Smooth muscle cell (in vitro differentiated cells): ENCODE results near the gene TMEM233. TPM values are rescaled to one million over a fixed set of nuclear protein-coding genes. Genes with fewer than 3 reads are reported as not detected.
"Not testable (repeated sequence)": the region's sequence is repeated elsewhere in the genome, so short reads cannot be mapped to it uniquely, and the experiment has no call there.

Source experiments
- DNase-seq: peaks from one replicate; lab custom pipeline; 2025; ENCODE audit not compliant: unreplicated experiment; lab: John Stamatoyannopoulos, UW
- H2AFZ ChIP-seq: fragments of 200-600 bp; sonication (generic); 2 replicates; pipeline ENCODE4 v1.6.0; 2016; ENCODE audit warnings: antibody characterized with exemption, low read depth, mild to moderate bottlenecking
- H3F3A ChIP-seq: fragments of 200-600 bp; sonication (generic); 2 replicates; pipeline ENCODE4 v1.6.0; 2017; ENCODE audit warnings: antibody characterized with exemption, low read depth
- H3K27ac ChIP-seq: fragments of 200-600 bp; sonication (generic); 2 replicates; pipeline ENCODE4 v1.5.1; 2016; ENCODE audit warnings: low read depth, mild to moderate bottlenecking
- H3K27me3 ChIP-seq: fragments of 200-600 bp; sonication (generic); 2 replicates; pipeline ENCODE4 v1.6.1; 2016; ENCODE audit warnings: low read depth, mild to moderate bottlenecking
- H3K36me3 ChIP-seq: fragments of 200-600 bp; sonication (generic); 2 replicates; pipeline ENCODE4 v1.5.1; 2016; ENCODE audit warnings: low read depth
- H3K4me1 ChIP-seq: fragments of 200-600 bp; sonication (generic); 2 replicates; pipeline ENCODE4 v1.5.1; 2016; ENCODE audit warnings: low read depth
- H3K4me2 ChIP-seq: fragments of 200-600 bp; sonication (generic); 2 replicates; pipeline ENCODE4 v1.6.0; 2016; ENCODE audit warnings: mild to moderate bottlenecking
- H3K4me3 ChIP-seq: fragments of 200-600 bp; sonication (generic); 2 replicates; pipeline ENCODE4 v1.5.1; 2016; ENCODE audit warnings: mild to moderate bottlenecking
- H3K79me2 ChIP-seq: fragments of 200-600 bp; sonication (generic); 2 replicates; pipeline ENCODE4 v1.6.0; 2016; ENCODE audit warnings: low read depth, mild to moderate bottlenecking
- H3K9ac ChIP-seq: fragments of 200-600 bp; sonication (generic); 2 replicates; pipeline ENCODE4 v1.6.0; 2016; ENCODE audit warnings: low read depth
- H3K9me3 ChIP-seq: fragments of 200-600 bp; sonication (generic); replicated peaks from 2 replicates; pipeline ENCODE4 v1.5.1; 2016; ENCODE audit warnings: low read depth
- H4K20me1 ChIP-seq: fragments of 200-600 bp; sonication (generic); 2 replicates; pipeline ENCODE4 v1.6.0; 2016; ENCODE audit warnings: low read depth
- WGBS: methylation state at CpG from one replicate; pipeline ENCODE4 v1.1.7; 2016; ENCODE audit warnings: low lambda C conversion rate; 5-methylcytosine and 5-hydroxymethylcytosine counted together
- polyA plus RNA-seq: library from polyadenylated mRNA; unstranded; fragments of >200 nt; fragmentation: Nextera tagmentation; extraction: Ambion mirVana; gene quantifications from 2 replicates; pipeline ENCODE4 v1.2.1, GENCODE V29; 2016
- total RNA-seq: library from RNA; depleted of rRNA; stranded (reverse); fragments of >200 nt; gene quantifications from 2 replicates; pipeline ENCODE4 v1.2.3, GENCODE V29; 2014
- TF ChIP-seq, protein P1 (sequence below): fragments of 200-600 bp; sonication (generic); IDR thresholded peaks from 2 replicates; pipeline ENCODE4 v1.5.1; 2017; ENCODE audit warnings: borderline replicate concordance, mild to moderate bottlenecking, antibody characterized with exemption; ENCODE audit not compliant: insufficient read depth, poor library complexity, severe bottlenecking

Gene TMEM233
- total and polyA plus RNA-seq, 2 experiments from 2014 or later, result not detected

DNA sequence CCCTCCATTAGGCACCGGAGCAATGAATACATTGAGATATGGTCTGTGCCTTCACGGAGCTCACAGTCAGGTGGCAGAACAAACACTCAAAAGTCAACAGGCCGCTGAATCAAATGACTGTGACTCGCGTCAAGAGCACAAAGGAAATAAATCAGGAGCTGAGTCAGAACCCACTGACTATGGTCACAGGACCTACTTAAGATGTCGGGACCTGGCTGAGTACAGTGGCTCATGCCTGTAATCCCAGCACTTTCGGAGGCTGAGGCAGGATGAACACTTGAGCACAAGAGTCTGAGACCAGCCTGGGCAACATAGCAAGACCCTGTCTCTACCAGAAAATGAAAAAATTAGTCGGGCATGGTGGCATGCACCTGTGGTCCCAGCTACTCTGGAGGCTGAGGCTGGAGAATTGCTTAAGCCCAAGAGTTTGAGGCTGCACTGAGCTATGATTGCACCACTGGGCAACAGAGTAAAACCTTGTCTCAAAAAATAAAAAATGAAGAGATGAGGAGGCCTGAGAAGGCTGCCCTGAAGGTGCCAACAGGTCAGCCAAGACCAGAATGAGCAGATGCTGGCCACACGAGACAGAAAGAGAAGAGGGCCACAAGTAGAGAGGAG, 19.9 kb downstream of the TMEM233 start:
- H3K9me3 ChIP-seq, result no peaks in the 10 kb centered on the region
- H3K4me3 ChIP-seq, result no peak overlapping the region
- no peaks in the 10 kb centered on the region for H3K36me3 ChIP-seq
- H3K9ac ChIP-seq, result no peak overlapping the region
- no peaks in the 10 kb centered on the region for H3F3A ChIP-seq
- H2AFZ ChIP-seq, result no peak overlapping the region
- no peaks in the 10 kb centered on the region for H3K27me3 ChIP-seq
- H3K4me1 ChIP-seq, result no peaks in the 10 kb centered on the region
- H3K27ac ChIP-seq, result no peak overlapping the region
- no peak for DNase-seq
- 84% methylated on average over 9 of the region's 9 CpGs for WGBS
- no peaks in the 10 kb centered on the region for H4K20me1 ChIP-seq
- H3K4me2 ChIP-seq, result no peak overlapping the region
- TF ChIP-seq, protein P1, sequence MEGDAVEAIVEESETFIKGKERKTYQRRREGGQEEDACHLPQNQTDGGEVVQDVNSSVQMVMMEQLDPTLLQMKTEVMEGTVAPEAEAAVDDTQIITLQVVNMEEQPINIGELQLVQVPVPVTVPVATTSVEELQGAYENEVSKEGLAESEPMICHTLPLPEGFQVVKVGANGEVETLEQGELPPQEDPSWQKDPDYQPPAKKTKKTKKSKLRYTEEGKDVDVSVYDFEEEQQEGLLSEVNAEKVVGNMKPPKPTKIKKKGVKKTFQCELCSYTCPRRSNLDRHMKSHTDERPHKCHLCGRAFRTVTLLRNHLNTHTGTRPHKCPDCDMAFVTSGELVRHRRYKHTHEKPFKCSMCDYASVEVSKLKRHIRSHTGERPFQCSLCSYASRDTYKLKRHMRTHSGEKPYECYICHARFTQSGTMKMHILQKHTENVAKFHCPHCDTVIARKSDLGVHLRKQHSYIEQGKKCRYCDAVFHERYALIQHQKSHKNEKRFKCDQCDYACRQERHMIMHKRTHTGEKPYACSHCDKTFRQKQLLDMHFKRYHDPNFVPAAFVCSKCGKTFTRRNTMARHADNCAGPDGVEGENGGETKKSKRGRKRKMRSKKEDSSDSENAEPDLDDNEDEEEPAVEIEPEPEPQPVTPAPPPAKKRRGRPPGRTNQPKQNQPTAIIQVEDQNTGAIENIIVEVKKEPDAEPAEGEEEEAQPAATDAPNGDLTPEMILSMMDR, result no peak
- H3K79me2 ChIP-seq, result no peaks in the 10 kb centered on the region

DNA sequence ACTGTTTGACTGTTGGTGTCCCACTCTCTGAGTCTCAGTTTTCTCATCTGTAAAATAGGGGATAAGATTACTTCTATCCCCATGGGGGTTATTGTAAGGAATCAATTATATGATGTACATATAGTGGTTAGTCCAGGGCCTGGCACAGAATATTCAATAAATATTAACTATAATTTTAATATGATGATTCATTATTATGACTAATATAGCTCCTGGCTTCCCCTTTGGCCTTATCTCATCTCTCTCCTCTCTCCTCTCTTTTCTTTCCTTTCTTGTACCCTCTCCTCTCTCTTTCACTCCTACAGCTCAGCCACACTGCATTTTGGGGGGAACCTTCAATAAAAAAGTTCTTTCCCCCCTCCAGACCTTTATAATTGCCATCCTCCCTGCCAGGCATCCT, 21.1 kb downstream of the TMEM233 start:
- TF ChIP-seq, protein P1, result no peak
- no peak overlapping the region for H3K27ac ChIP-seq
- H3K9me3 ChIP-seq, result no peaks in the 10 kb centered on the region
- H4K20me1 ChIP-seq, result no peaks in the 10 kb centered on the region
- H3K36me3 ChIP-seq, result no peaks in the 10 kb centered on the region
- H3F3A ChIP-seq, result no peaks in the 10 kb centered on the region
- H3K27me3 ChIP-seq, result no peaks in the 10 kb centered on the region
- H2AFZ ChIP-seq, result no peak overlapping the region
- H3K4me3 ChIP-seq, result no peak overlapping the region
- H3K79me2 ChIP-seq, result no peaks in the 10 kb centered on the region
- no peak for DNase-seq
- H3K4me2 ChIP-seq, result no peak overlapping the region
- H3K4me1 ChIP-seq, result no peaks in the 10 kb centered on the region
- no peak overlapping the region for H3K9ac ChIP-seq

DNA sequence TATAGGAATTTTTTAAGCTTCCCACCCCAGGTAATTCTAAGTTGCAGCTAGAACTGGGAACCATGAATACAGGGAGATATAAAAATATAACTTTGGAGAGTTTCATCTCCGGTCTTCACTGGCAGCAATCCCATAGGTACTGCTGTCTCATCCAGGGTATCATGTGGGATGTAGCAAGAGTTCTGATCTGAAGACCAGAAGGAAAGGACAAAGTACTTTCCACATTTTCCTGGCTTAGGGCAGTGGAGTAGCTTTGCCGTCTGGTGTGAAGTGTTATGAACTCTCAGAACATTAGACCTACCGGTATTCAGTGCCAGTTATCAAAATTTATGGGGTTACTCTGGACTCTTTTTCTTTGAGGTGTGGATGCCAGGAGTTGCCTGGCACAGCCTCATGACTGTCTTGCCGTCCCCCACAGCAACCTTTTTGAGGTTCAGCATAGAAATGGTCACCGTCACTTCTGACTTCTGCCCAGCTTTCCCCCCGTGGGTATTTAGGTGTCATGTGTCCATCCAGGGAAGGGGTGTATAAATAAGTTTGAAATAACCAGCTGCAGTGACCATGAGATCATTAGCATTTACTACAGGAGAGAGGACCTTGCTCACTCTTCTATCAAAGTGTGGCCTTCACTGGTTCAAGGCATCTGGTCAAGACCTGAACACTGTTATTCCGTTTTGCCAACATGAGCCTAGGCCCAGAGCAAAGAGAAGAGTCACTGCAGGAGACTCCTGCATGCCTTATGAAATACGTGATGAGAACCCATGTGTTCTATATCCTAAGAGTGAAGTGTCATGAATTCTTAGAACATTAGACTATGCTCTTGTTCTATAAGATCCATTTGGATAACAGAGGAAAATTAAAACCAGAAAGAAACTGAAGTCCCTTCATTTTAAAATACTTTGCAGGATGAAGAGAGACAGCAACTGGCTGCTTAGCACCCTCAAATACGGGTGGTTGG, 22.2 kb downstream of the TMEM233 start:
- Histone ChIP-seq H3K4me3 (no peak overlapping the region), H4K20me1 (no peaks in the 10 kb centered on the region), H3K27ac (no peak overlapping the region), H3K4me2 (no peak overlapping the region), H3K4me1 (no peaks in the 10 kb centered on the region), H3K27me3 (no peaks in the 10 kb centered on the region), H3K79me2 (no peaks in the 10 kb centered on the region), H3K9ac (no peak overlapping the region), H3K9me3 (no peaks in the 10 kb centered on the region), H3F3A (no peaks in the 10 kb centered on the region), H2AFZ (no peak overlapping the region), H3K36me3 (no peaks in the 10 kb centered on the region)
- TF ChIP-seq, protein P1, result no peak
- 70% methylated on average over 9 of the region's 9 CpGs for WGBS
- no peak for DNase-seq

DNA sequence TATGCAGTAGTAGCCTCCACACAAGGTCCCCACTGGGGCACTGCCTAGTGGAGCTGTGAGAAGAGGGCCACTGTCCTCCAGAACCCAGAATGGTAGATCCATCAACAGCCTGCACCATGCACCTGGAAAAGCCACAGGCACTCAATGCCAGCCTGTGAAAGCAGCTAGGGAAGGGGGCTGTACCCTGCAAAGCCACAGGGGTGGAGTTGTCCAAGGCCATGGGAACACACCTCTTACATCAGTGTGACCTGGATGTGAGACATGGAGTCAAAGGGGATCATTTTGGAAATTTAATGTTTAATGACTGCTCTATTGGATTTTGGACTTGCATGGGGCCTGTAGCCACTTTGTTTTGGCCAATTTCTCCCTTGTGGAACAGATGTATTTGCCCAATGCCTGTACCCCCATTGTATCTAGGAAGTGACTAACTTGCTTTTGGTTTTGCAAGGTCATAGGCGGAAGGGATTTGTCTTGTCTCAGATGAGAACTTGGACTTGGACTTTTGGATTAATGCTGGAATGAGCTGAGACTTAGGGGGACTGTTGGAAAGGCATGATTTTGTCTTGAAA, 24.8 kb downstream of the TMEM233 start:
- not testable (repeated sequence) for H3K4me2 ChIP-seq, H3K9me3 ChIP-seq, H3K27me3 ChIP-seq, DNase-seq, H3F3A ChIP-seq, H3K27ac ChIP-seq, H2AFZ ChIP-seq, H4K20me1 ChIP-seq, H3K9ac ChIP-seq, H3K79me2 ChIP-seq, H3K36me3 ChIP-seq, H3K4me1 ChIP-seq, H3K4me3 ChIP-seq
- WGBS, result 85% methylated on average over 1 of the region's 1 CpG
